Gastroesophageal sphincter (tissue), 4 donors: ENCODE data around the gene CALHM3. TPM values are rescaled to one million over a fixed set of nuclear protein-coding genes. Genes with fewer than 3 reads are reported as not detected.
"Not testable (repeated sequence)": the region's sequence is repeated elsewhere in the genome, so short reads cannot be mapped to it uniquely, and the experiment has no call there.

ENCODE experiments used
- ATAC-seq: fragments of 150-250 bp; one replicate; pipeline ENCODE4 v1.9.1; 2016; ENCODE audit warnings: mild to moderate bottlenecking, moderate library complexity
- H3K27ac ChIP-seq, 4 donors: fragments of 200-600 bp; sonication (generic) in 3 of 4; 1 replicate in 3 of 4; 2 replicates in 1 of 4; pipeline ENCODE4 v1.5.1; 2016 to 2019
- H3K27me3 ChIP-seq: fragments of 200-600 bp; sonication (generic); one replicate; pipeline ENCODE4 v1.5.1; 2019
- H3K36me3 ChIP-seq, 2 donors: fragments of 200-600 bp; sonication (generic); one replicate each; pipeline ENCODE4 v1.5.1; 2019; ENCODE audit warnings: control low read depth in 1 of 2
- H3K4me1 ChIP-seq, 3 donors: fragments of 200-600 bp; sonication (generic); 1 replicate in 2 of 3; 2 replicates in 1 of 3; pipeline ENCODE4 v1.5.1; 2016 to 2019; ENCODE audit warnings: control low read depth in 2 of 3
- H3K4me3 ChIP-seq, 2 donors: fragments of 200-600 bp; sonication (generic); one replicate each; pipeline ENCODE4 v1.5.1; 2019; ENCODE audit warnings: mild to moderate bottlenecking in 1 of 2, moderate library complexity in 1 of 2
- H3K9me3 ChIP-seq, 3 donors: fragments of 200-600 bp; sonication (generic); one replicate each; pipeline ENCODE4 v1.5.1; 2017 to 2019; ENCODE audit warnings: control low read depth in 2 of 3
- CTCF ChIP-seq, 4 experiments: fragments of 200-600 bp in 2 of 4; fragments of 450-650 bp in 2 of 4; sonication (generic) in 1 of 4; IDR thresholded peaks; one replicate each; pipeline ENCODE4 v1.5.1; 2017 to 2019; ENCODE audit warnings: antibody characterized with exemption in 4 of 4, mild to moderate bottlenecking in 2 of 4, moderate library complexity in 2 of 4
- EP300 ChIP-seq: sonication (generic); formaldehyde crosslinking; IDR thresholded peaks from one replicate; pipeline ENCODE4 v1.6.1; 2017; ENCODE audit warnings: antibody characterized with exemption, mild to moderate bottlenecking
- POLR2A ChIP-seq, 2 donors: fragments of 450-650 bp; IDR thresholded peaks; one replicate each; pipeline ENCODE4 v1.6.1; 2017; ENCODE audit warnings: antibody characterized with exemption in 2 of 2, mild to moderate bottlenecking in 2 of 2, moderate library complexity in 1 of 2
- POLR2AphosphoS5 ChIP-seq: sonication (generic); formaldehyde crosslinking; IDR thresholded peaks from one replicate; pipeline ENCODE4 v1.6.1; 2017; ENCODE audit warnings: antibody characterized with exemption
- WGBS, 2 donors: methylation state at CpG; one replicate each; pipeline ENCODE4 v1.1.5; 2018; ENCODE audit warnings: low coverage in 1 of 2; 5-methylcytosine and 5-hydroxymethylcytosine counted together
- total RNA-seq, 4 donors: library from RNA; depleted of rRNA; stranded (reverse); fragments of >200 nt; gene quantifications; one replicate each; pipeline ENCODE4 v1.1.0, GENCODE V29; 2016

The CALHM3 gene
- total RNA-seq, 4 donors from 2014 or later, result not detected

- Histone ChIP-seq H3K27ac (no peak overlapping the region), H3K4me1 (peaks cover 0 to 14% (median 3%) of the 10 kb centered on the region in 3 donors), H3K9me3 (no peaks in the 10 kb centered on the region), H3K4me3 (no peak overlapping the region), H3K27me3 (peaks cover 7% of the 10 kb centered on the region), H3K36me3 (no peaks in the 10 kb centered on the region)
- 70% methylated on average over 5 of the region's 10 CpGs; no CpG with 5 or more reads in 1 of the 2 donors for WGBS, 2 donors
- no peak for ATAC-seq
- TF ChIP-seq CTCF (IDR thresholded peaks at IDR 0.05), result no peak
- no peak for TF ChIP-seq POLR2A (IDR thresholded peaks at IDR 0.05)
- no peak for TF ChIP-seq EP300
- no peak for TF ChIP-seq POLR2AphosphoS5
These were observed 28.5 kb upstream of the CALHM3 start for GRCh38 chr10:103507235-103508191.

GRCh38 chr10:103506061-103506460 lies 27.0 kb upstream of the CALHM3 start:
- 78 to 91% methylated on average over 4 of the region's 4 CpGs for WGBS, 2 donors
- ATAC-seq, result no peak

GRCh38 chr10:103504181-103504783 lies 25.2 kb upstream of the CALHM3 start:
- ATAC-seq, result no peak
- Histone ChIP-seq H3K9me3 (no peaks in the 10 kb centered on the region), H3K4me1 (peaks cover 0 to 8% (median 3%) of the 10 kb centered on the region in 3 donors), H3K27me3 (peaks cover 16% of the 10 kb centered on the region), H3K4me3 (no peak overlapping the region), H3K27ac (no peak overlapping the region), H3K36me3 (no peaks in the 10 kb centered on the region)
- WGBS, 2 donors, result 43 to 51% methylated on average over 5 to 8 of the region's 10 CpGs
- TF ChIP-seq POLR2AphosphoS5, result no peak
- no peak for TF ChIP-seq POLR2A (IDR thresholded peaks at IDR 0.05)
- no peak for TF ChIP-seq EP300
- TF ChIP-seq CTCF (IDR thresholded peaks at IDR 0.05), result no peak

More at GRCh38 chr10:103506061-103506460, 27.0 kb upstream of the CALHM3 start:
- H3K27ac ChIP-seq, result no peak overlapping the region
- H3K4me3 ChIP-seq, result no peak overlapping the region
- peaks cover 7% of the 10 kb centered on the region for H3K27me3 ChIP-seq
- no peaks in the 10 kb centered on the region for H3K9me3 ChIP-seq
- peaks cover 0 to 8% (median 3%) of the 10 kb centered on the region in 3 donors for H3K4me1 ChIP-seq
- H3K36me3 ChIP-seq, result no peaks in the 10 kb centered on the region
- TF ChIP-seq CTCF (IDR thresholded peaks at IDR 0.05) (no peak), POLR2A (IDR thresholded peaks at IDR 0.05) (no peak), EP300 (no peak), POLR2AphosphoS5 (no peak)

GRCh38 chr10:103503777-103504176 lies 24.7 kb upstream of the CALHM3 start:
- H3K4me3 ChIP-seq, ATAC-seq, H3K36me3 ChIP-seq, H3K4me1 ChIP-seq, H3K27ac ChIP-seq, H3K9me3 ChIP-seq: not testable (repeated sequence)
- 89 to 100% methylated on average over 1 to 6 of the region's 6 CpGs for WGBS, 2 donors
- H3K27me3 ChIP-seq, result peaks cover 18% of the 10 kb centered on the region

GRCh38 chr10:103502849-103503660 lies 24.0 kb upstream of the CALHM3 start:
- Histone ChIP-seq H3K4me1 (peaks cover 0 to 8% (median 3%) of the 10 kb centered on the region in 3 donors), H3K9me3 (no peaks in the 10 kb centered on the region), H3K27ac (no peak overlapping the region), H3K27me3 (peaks cover 22% of the 10 kb centered on the region), H3K4me3 (no peak overlapping the region), H3K36me3 (no peaks in the 10 kb centered on the region)
- TF ChIP-seq POLR2A (IDR thresholded peaks at IDR 0.05), result no peak
- no peak for TF ChIP-seq EP300
- no peak for TF ChIP-seq CTCF (IDR thresholded peaks at IDR 0.05)
- no peak for TF ChIP-seq POLR2AphosphoS5
- no peak for ATAC-seq
- WGBS, 2 donors, result 68 to 92% methylated on average over 5 to 8 of the region's 13 CpGs
